HepG2 (cell line): ENCODE data around the gene MYO19. TPM values are rescaled to one million over a fixed set of nuclear protein-coding genes. Genes with fewer than 3 reads are reported as not detected.

Source experiments
- ATF3 ChIP-seq: sonication (generic); formaldehyde crosslinking; IDR thresholded peaks from 2 replicates; pipeline ENCODE4 v1.4.0; 2020; ENCODE audit warnings: missing genetic modification reagents
- DR1 ChIP-seq: sonication (generic); formaldehyde crosslinking; IDR thresholded peaks from 2 replicates; pipeline ENCODE4 v1.8.0; 2021; ENCODE audit warnings: mild to moderate bottlenecking, missing genetic modification reagents, inconsistent platforms
- FOXK1 ChIP-seq: sonication (generic); formaldehyde crosslinking; IDR thresholded peaks from 2 replicates; pipeline ENCODE4 v1.4.0; 2020; ENCODE audit warnings: low read depth, missing genetic modification reagents, borderline replicate concordance
- KDM2A ChIP-seq: sonication (generic); formaldehyde crosslinking; IDR thresholded peaks from 2 replicates; pipeline ENCODE4 v1.4.0; 2020; ENCODE audit warnings: low read depth, missing genetic modification reagents, borderline replicate concordance
- KDM6A ChIP-seq: IDR thresholded peaks from 2 replicates; pipeline ENCODE4 v1.6.1; 2016; ENCODE audit warnings: low read depth
- MAFF ChIP-seq: IDR thresholded peaks from 2 replicates; pipeline ENCODE4 v1.6.1; 2011; ENCODE audit warnings: low read depth, low read length, improper control_type of control experiment
- MAFK ChIP-seq, 2 experiments: IDR thresholded peaks in 1 of 2; conservative IDR thresholded peaks in 1 of 2; 2 replicates each; pipeline ENCODE4 v1.6.1; 2011; ENCODE audit warnings: improper control_type of control experiment in 2 of 2, low read length in 2 of 2
- MIER2 ChIP-seq: IDR thresholded peaks from 2 replicates; pipeline ENCODE4 v1.6.1; 2016; ENCODE audit warnings: missing biosample characterization, missing genetic modification reagents
- SOX6 ChIP-seq, 2 experiments: fragments of 450-650 bp in 1 of 2; sonication (generic) in 1 of 2; formaldehyde crosslinking in 1 of 2; IDR thresholded peaks; 2 replicates each; pipeline versions ENCODE4 v1.4.0 to v1.6.1; 2017 to 2020; ENCODE audit warnings: antibody characterized with exemption in 1 of 2, mild to moderate bottlenecking in 1 of 2, missing genetic modification reagents in 1 of 2
- SP1 ChIP-seq, 2 experiments: fragments of 450-650 bp in 1 of 2; sonication (generic) in 1 of 2; formaldehyde crosslinking in 1 of 2; IDR thresholded peaks; 2 replicates each; pipeline versions ENCODE4 v1.4.0 to v1.6.1; 2016 to 2020; ENCODE audit warnings: missing genetic modification reagents in 1 of 2
- TRIM22 ChIP-seq: fragments of 450-650 bp; IDR thresholded peaks from 2 replicates; pipeline ENCODE4 v1.6.1; 2017
- U2AF2 ChIP-seq: fragments of 200-400 bp; formaldehyde crosslinking; IDR thresholded peaks from 2 replicates; pipeline ENCODE4 v1.6.1; 2017; ENCODE audit warnings: low read depth, mild to moderate bottlenecking, low read length
- ZFP36 ChIP-seq: fragments of 150-350 bp; IDR thresholded peaks from 2 replicates; pipeline ENCODE4 v1.6.1; 2018; ENCODE audit warnings: borderline replicate concordance, low read length, low read depth; ENCODE audit not compliant: partially characterized antibody
- ZHX2 ChIP-seq, 2 experiments: sonication (generic) in 1 of 2; formaldehyde crosslinking in 1 of 2; IDR thresholded peaks; 2 replicates each; pipeline versions ENCODE4 v1.6.1 to v1.9.0; 2014 to 2022; ENCODE audit warnings: antibody characterized with exemption in 1 of 2, borderline replicate concordance in 1 of 2, inconsistent platforms in 1 of 2, low read depth in 1 of 2, missing genetic modification reagents in 1 of 2
- ZMYM2 ChIP-seq: sonication (generic); formaldehyde crosslinking; IDR thresholded peaks from 2 replicates; pipeline ENCODE4 v1.8.0; 2022; ENCODE audit warnings: mild to moderate bottlenecking, missing genetic modification reagents
- ZNF17 ChIP-seq: sonication (generic); formaldehyde crosslinking; IDR thresholded peaks from 2 replicates; pipeline ENCODE4 v1.5.0; 2020; ENCODE audit warnings: mild to moderate bottlenecking, missing genetic modification reagents
- ZNF225 ChIP-seq: sonication (generic); formaldehyde crosslinking; IDR thresholded peaks from 2 replicates; pipeline ENCODE4 v1.4.0; 2020; ENCODE audit warnings: mild to moderate bottlenecking, missing genetic modification reagents
- ZNF703 ChIP-seq: sonication (generic); formaldehyde crosslinking; IDR thresholded peaks from 2 replicates; pipeline ENCODE4 v1.5.1; 2020; ENCODE audit warnings: missing genetic modification reagents, mild to moderate bottlenecking, moderate library complexity, borderline replicate concordance
- ZNF879 ChIP-seq: sonication (generic); formaldehyde crosslinking; IDR thresholded peaks from 2 replicates; pipeline ENCODE4 v1.8.1; 2023; ENCODE audit warnings: missing genetic modification reagents
- ZSCAN12 ChIP-seq: sonication (generic); formaldehyde crosslinking; IDR thresholded peaks from 2 replicates; pipeline ENCODE4 v1.9.0; 2021; ENCODE audit warnings: mild to moderate bottlenecking, missing genetic modification reagents
- ZSCAN30 ChIP-seq: sonication (generic); formaldehyde crosslinking; IDR thresholded peaks from 2 replicates; pipeline ENCODE4 v1.5.0; 2020; ENCODE audit warnings: mild to moderate bottlenecking, missing genetic modification reagents
- polyA plus RNA-seq, 8 experiments: library from polyadenylated mRNA; depleted of rRNA in 3 of 8; stranded (reverse) in 7 of 8; unstranded in 1 of 8; fragments of >200 nt; fragmentation: Illumina TruSeq in 4 of 8; extraction: Trizol in 4 of 8; gene quantifications; 2 replicates each; pipeline versions ENCODE4 v1.2.1 to v1.2.3, GENCODE V29; 2011 to 2016; ENCODE audit warnings: low read depth in 4 of 8, missing spikeins in 1 of 8, mixed read lengths in 1 of 8; ENCODE audit not compliant: insufficient read depth in 1 of 8
- total RNA-seq, 5 experiments: library from RNA; depleted of rRNA; stranded (reverse); fragments of >200 nt; fragmentation: Illumina TruSeq; extraction: Trizol; gene quantifications; 2 replicates each; pipeline ENCODE4 v1.2.3, GENCODE V29; 2016; ENCODE audit warnings: low read depth in 1 of 5

The MYO19 gene
- total and polyA plus RNA-seq, 2 of the 13 experiments (the other 11 are each of a cell fraction or from before 2014, with no cell fraction given) = 75.7 to 82.3 TPM

- peak; percentile 68; the same call in 1 of the 2 replicates for TF ChIP-seq KDM2A (CRISPR knock-in tag)
- TF ChIP-seq U2AF2 = no peak
- TF ChIP-seq DR1 (CRISPR knock-in tag) = peak; percentile 29; the same call in 1 of the 2 replicates
- no peak for TF ChIP-seq SP1 (IDR thresholded peaks at IDR 0.05)
- peak; percentile 45; the same call in 1 of the 2 replicates for TF ChIP-seq SP1 (CRISPR knock-in tag; IDR thresholded peaks at IDR 0.05)
- TF ChIP-seq FOXK1 (CRISPR knock-in tag) = no peak
- TF ChIP-seq ZMYM2 (CRISPR knock-in tag) = no peak
- no peak for TF ChIP-seq KDM6A
- TF ChIP-seq ZNF17 = no peak
- no peak for TF ChIP-seq MAFF
- TF ChIP-seq MAFK (conservative IDR thresholded peaks at IDR 0.05 in 1 of 2, IDR thresholded peaks at IDR 0.05 in 1 of 2; ENCODE audit: low read length in 2 of 2) = no peak
- TF ChIP-seq ZFP36 = no peak
- TF ChIP-seq ATF3 (CRISPR knock-in tag) = peak; percentile 64; the same call in 1 of the 2 replicates
- no peak for TF ChIP-seq SOX6 (IDR thresholded peaks at IDR 0.05)
- no peak for TF ChIP-seq SOX6 (CRISPR knock-in tag; IDR thresholded peaks at IDR 0.05)
- no peak for TF ChIP-seq TRIM22
- TF ChIP-seq ZSCAN30 (CRISPR knock-in tag) = no peak
- no peak for TF ChIP-seq ZHX2 (IDR thresholded peaks at IDR 0.05; ENCODE audit: low read depth)
- peak; percentile 90; the same call in 1 of the 2 replicates for TF ChIP-seq ZHX2 (CRISPR knock-in tag; IDR thresholded peaks at IDR 0.05; ENCODE audit: borderline replicate concordance)
- TF ChIP-seq ZSCAN12 = no peak
- no peak for TF ChIP-seq ZNF225 (CRISPR knock-in tag)
- peak; percentile 50; the same call in 1 of the 2 replicates for TF ChIP-seq MIER2 (CRISPR knock-in tag)
- TF ChIP-seq ZNF879 (CRISPR knock-in tag) = peak; percentile 90; the same call in 1 of the 2 replicates
- TF ChIP-seq ZNF703 (CRISPR knock-in tag) = 0 out of 2 replicates have a peak, but pooled peaks have one; percentile 64
These were observed 51.8 kb downstream of the MYO19 start (continued) for GRCh38 chr17:36482611-36483504.
